HG03354 (cell line): ENCODE measurements around the gene DEXI.
"Not testable (repeated sequence)": the region's sequence is repeated elsewhere in the genome, so short reads cannot be mapped to it uniquely, and the experiment has no call there.

Source experiments
- ATAC-seq: cut with Tn5 transposase; IDR thresholded peaks from one replicate; pipeline ENCODE4 v1.9.1; 2021; ENCODE audit warnings: mild to moderate bottlenecking; ENCODE audit not compliant: unreplicated experiment, poor library complexity, severe bottlenecking

Gene DEXI

GRCh38 chr16:10930755-10931093, 11.5 kb downstream of the DEXI start:
- ATAC-seq, result no peak

GRCh38 chr16:10929853-10930754, 12.2 kb downstream of the DEXI start:
- no peak for ATAC-seq

DNA sequence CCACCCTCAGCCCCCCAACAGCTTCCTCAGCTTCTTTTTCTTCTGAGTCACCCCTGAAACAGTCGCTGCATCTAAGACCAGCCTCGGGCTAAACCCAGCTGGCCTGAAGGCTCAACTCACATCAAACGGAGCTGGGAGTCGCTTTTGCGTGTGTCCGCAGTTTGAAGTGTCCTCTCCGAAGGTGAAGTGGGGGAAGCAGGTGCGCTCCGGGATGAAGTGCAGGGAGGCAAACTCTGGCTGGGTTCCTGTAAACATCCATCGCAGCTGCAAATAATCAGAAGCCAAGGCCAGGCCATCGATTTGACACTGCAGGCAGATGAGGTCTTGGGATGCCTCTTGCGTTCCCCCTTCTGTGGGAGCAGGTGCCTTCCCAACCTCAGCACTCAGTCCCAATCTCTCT, 13.2 kb downstream of the DEXI start:
- ATAC-seq, result not testable (repeated sequence)

GRCh38 chr16:10927497-10928112, 14.7 kb downstream of the DEXI start:
- ATAC-seq, result no peak

DNA sequence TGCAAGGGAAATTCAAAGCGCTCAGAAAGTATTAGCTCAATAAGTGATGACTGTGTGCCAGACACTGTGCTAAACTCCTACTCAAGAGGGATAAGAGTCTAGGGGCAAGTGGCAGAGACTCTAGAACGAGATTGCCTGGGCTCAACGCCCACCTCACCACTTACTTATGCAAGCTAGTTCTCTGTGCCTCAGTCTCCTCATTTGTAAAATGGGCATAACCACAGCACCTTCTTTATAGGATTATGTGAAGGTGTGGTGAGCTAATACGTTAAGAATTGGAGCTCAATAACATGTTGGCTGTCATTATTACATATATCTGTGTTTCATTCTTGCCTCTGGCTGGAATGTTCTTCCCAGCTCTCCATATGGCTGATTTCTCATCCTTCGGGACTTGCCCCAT, 15.4 kb downstream of the DEXI start:
- ATAC-seq, result no peak

GRCh38 chr16:10926094-10926493, 16.2 kb downstream of the DEXI start:
- no peak for ATAC-seq

- not testable (repeated sequence) for ATAC-seq
Measured at GRCh38 chr16:10925285-10925684, 17.0 kb downstream of the DEXI start.

DNA sequence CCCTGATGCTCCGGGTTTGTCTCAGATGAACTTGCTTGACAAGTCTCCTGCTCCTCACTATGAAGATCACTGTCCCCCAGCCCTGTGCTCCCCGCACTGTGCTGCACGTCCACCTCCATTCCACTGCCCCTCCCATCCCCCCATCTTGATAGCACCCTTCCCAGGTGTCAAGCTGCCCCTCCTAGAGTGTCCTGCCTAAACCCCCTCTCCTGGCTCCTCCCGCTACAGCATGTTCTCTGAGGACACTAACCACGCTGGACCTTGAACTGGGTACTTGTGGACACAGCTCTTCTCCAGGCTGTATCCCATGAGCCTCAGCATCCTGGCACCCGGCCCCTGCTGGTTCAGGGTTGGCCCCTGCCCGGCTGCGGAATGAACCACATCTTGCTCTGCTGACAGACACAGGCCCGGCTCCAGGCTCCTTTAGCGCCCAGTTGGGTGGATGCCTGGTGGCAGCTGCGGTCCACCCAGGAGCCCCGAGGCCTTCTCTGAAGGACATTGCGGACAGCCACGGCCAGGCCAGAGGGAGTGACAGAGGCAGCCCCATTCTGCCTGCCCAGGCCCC, 18.5 kb downstream of the DEXI start:
- no peak for ATAC-seq

DNA sequence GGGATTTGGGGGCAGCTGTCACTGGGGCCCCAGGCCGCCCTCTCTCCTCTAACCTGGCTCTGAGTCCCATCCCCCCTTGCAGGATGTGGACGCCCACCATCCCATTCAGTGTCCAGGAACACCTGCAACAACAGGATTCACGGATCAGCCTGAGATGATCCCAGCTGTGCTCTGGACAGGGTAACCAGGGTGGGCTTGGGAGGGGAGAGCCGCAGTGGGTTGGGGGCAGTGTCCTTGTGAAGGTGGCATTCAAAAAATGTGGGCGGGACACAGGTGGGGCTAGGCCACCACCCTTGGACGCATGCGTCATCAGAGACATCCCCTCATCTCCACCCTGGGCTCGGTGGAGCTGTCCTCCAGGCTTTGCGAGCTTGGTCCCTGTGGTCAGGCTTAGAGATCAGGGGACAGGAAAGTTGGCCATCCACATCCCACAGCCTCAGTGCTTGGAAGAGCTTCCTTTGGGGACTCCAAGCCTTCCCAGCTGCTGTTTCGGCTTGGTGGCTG, 19.1 kb downstream of the DEXI start:
- ATAC-seq, result no peak

- ATAC-seq, result no peak
Measured at GRCh38 chr16:10922328-10923145, 19.7 kb downstream of the DEXI start.

- ATAC-seq, result no peak
Measured at GRCh38 chr16:10921536-10922327, 20.5 kb downstream of the DEXI start.

DNA sequence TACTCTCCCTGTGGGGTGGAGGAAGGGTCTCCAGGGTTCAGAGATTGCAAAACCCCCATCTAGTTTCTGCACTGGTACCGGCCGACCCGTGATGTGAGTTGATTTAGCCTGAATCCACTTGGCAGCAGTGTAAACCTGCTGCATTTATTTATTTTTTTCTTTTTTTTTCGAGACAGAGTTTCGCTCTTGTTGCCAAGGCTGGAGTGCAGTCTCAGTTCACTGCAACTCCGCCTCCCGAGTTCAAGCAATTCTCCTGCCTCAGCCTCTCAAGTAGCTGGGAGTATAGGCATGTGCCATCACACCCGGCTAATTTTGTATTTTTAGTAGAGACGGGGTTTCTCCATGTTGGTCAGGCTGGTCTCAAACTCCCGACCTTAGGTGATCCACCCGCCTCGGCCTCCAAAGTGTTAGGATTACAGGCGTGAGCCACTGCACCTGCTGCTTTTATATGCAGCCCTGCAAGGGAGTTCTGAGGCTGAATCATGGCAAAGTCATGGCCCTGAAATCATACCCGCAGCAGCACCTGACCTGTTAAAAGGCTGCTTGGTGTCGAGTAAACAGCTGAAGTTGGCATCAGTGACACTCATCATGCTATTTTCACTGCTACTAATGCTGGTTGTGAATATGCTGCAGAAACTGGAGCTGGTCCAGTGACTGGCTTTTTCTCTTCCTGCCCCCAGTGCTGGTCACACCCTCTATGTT, 21.4 kb downstream of the DEXI start:
- no peak for ATAC-seq

DNA sequence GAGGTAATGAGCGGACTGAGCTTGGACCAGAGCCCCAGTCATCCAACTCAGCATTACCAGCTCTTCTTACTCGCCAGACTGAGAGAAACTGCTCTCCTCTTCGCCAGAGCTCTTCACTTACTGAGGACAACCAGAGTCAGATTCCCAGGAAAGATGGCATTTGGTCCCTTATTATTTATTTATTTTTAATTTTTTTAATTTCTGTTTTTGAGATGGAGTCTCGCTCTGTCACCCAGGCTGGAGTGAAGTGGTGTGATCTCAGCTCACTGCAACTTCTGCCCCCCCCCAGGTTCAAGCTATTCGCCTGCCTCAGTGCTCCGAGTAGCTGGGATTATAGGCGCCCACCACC, 23.3 kb downstream of the DEXI start:
- no peak for ATAC-seq

DNA sequence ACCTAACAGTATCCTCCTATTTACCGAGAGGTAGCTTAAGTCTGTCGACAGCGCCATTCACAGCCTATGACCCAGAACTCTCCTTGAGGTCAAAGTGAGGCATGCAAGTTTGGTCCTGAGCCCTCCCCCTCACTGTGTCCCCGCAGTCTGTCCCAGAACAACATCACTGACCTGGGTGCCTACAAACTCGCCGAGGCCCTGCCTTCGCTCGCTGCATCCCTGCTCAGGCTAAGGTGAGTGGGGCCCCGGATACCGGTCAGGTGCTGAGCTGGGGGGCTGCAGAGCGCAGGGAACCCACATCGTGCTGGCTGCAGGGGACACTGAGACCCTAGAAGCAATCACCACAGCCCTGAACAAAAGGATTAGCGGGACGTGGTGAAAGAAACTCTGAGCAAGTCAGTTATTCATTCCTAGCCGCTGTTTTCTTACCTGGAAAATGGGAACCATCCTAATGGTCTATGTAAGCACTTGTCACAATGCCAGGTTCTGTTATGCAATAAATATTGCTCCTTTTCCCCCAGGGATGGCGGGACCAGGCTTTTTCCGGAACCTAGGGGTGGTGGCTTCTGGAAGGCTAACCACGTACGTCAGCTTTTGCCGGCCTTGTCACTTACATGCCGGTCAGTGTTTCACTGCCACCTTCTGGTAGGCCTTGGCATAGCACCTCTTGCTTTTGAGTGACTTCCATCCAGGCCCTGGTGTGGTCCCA, 23.8 kb downstream of the DEXI start:
- ATAC-seq, result no peak

GRCh38 chr16:10916534-10916933, 25.7 kb downstream of the DEXI start:
- ATAC-seq, result no peak

DNA sequence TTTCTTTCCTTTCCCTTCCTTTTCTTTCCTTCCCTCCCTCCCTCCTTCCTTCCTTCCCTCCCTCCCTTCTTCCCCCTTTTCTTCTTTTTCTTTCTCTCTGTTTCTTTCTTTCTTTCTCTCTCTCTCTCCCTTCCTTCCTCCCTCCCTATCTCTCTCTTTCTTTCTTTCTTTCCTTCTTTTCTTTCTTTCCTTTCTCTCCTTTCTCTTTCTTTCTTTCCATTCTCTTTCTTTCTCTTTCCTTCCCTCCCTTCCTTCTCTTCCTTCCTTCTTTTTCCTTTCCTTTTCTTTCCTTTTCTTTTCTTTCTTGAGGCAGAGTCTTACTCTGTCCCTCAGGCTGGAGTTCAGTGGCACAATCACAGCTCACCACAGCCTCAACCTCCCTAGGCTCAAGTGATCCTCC, 31.0 kb downstream of the DEXI start:
- ATAC-seq, result no peak

GRCh38 chr16:10907757-10908045, 34.6 kb downstream of the DEXI start:
- ATAC-seq, result no peak

GRCh38 chr16:10906914-10907756, 35.1 kb downstream of the DEXI start:
- ATAC-seq, result no peak
